Measurements from ENCODE around the gene CXCR5. TPM values are rescaled to one million over a fixed set of nuclear protein-coding genes. Genes with fewer than 3 reads are reported as not detected.

The CXCR5 gene
- total and polyA plus RNA-seq, 10 of the 15 experiments (the other 5 are each of a cell fraction or from before 2014, with no cell fraction given), result 0.03 to 0.63 (median 0.25) TPM

GRCh38 chr11:118910309-118911112 is 26.8 kb downstream of the CXCR5 start (continued):
- TF ChIP-seq ZBTB33 (IDR thresholded peaks at IDR 0.05) (no peak), SMAD5 (IDR thresholded peaks at IDR 0.05; ENCODE audit: low read depth) (no peak), BCL3 (IDR thresholded peaks at IDR 0.05; ENCODE audit: borderline replicate concordance, insufficient read depth, low read depth, low read length, poor library complexity, severe bottlenecking) (no peak)

GRCh38 chr11:118911113-118911879 is 27.6 kb downstream of the CXCR5 start:
- peaks cover 48% of the 10 kb centered on the region for H3K4me1 ChIP-seq (ENCODE audit: control insufficient read depth, insufficient read depth, low read length)
- H2AFZ ChIP-seq (ENCODE audit: control insufficient read depth, low read depth, low read length), result no peak overlapping the region
- ChIA-PET CTCF (interaction anchor here (0.6 to 13.2 kb wide), 8 partner anchors 16 to 222 kb away, joined by 3 to 330 read pairs (median 3); partner anchors contain the start of gene BCL9L), RAD21 (ENCODE audit: unreplicated experiment) (interaction anchor here (1.2 to 9.9 kb wide), 7 partner anchors 15 to 39 kb away, joined by 3 to 169 read pairs (median 8); partner anchors contain the start of genes BCL9L and CXCR5), SMC1A (ENCODE audit: uncharacterized antibody, unreplicated experiment) (interaction anchor here (0.6 to 10.3 kb wide), 2 partner anchors 17 to 24 kb away, joined by 3 to 185 read pairs; partner anchors contain the start of gene BCL9L), POLR2A (interaction anchor here (0.5 to 9.3 kb wide), 7 partner anchors 14 to 230 kb away, joined by 4 to 105 read pairs (median 6); partner anchors contain the start of genes BCL9L and HYOU1)
- H3K79me2 ChIP-seq (ENCODE audit: control insufficient read depth, insufficient read depth, low read length), result peaks cover 2% of the 10 kb centered on the region; the same call in 1 of the 2 replicates
- peak overlapping the region; percentile 28; the same call in 1 of the 2 replicates for H3K4me2 ChIP-seq (ENCODE audit: control insufficient read depth, insufficient read depth)
- H3K27me3 ChIP-seq (replicated peaks in 1 of 2; ENCODE audit: control insufficient read depth in 2 of 2, insufficient read depth in 2 of 2, low read length in 1 of 2), result no peaks in the 10 kb centered on the region
- no peak for DNase-seq (ENCODE audit: low read depth, low spot score)
- BruUV-seq (replicated peaks), result no TSS peak
- no peak overlapping the region for H3K9ac ChIP-seq (ENCODE audit: control insufficient read depth, insufficient read depth, low read length)
- in situ Hi-C loops (cut with MboI), result no loop called here
- H3K9me3 ChIP-seq (replicated peaks; ENCODE audit: control insufficient read depth, insufficient read depth, low read length), result no peaks in the 10 kb centered on the region
- H4K20me1 ChIP-seq (ENCODE audit: control insufficient read depth, insufficient read depth), result no peaks in the 10 kb centered on the region
- H3K36me3 ChIP-seq (ENCODE audit: control insufficient read depth in 2 of 2, insufficient read depth in 2 of 2, low read length in 1 of 2), result peaks cover 0 to 4% of the 10 kb centered on the region in 2 experiments; a peak in 1 of 4 replicates
- intact Hi-C loops (cut with micrococcal nuclease; ENCODE audit: unreplicated experiment), result no loop called here
- H3K27ac ChIP-seq (ENCODE audit: control insufficient read depth, insufficient read depth), result no peak overlapping the region
- no peak for FAIRE-seq
- WGBS (ENCODE audit: insufficient coverage, insufficient replicate concordance, low lambda C conversion rate, missing lambda C conversion rate), result 55% methylated on average over 16 of the region's 21 CpGs
- no peak overlapping the region for H3K4me3 ChIP-seq
- no peak for ATAC-seq
- TF ChIP-seq ZSCAN29 (IDR thresholded peaks at IDR 0.05), result no peak
- no peak for TF ChIP-seq TAF1 (IDR thresholded peaks at IDR 0.05; ENCODE audit: borderline replicate concordance, low read depth, low read length)
- no peak for TF ChIP-seq IRF3 (IDR thresholded peaks at IDR 0.05)
- no peak for TF ChIP-seq SIN3A (IDR thresholded peaks at IDR 0.05; ENCODE audit: low read depth, low read length)
- TF ChIP-seq ZBED1 (IDR thresholded peaks at IDR 0.05; ENCODE audit: borderline replicate concordance), result no peak
- TF ChIP-seq FOS (IDR thresholded peaks at IDR 0.05; ENCODE audit: borderline replicate concordance, extremely low read depth, insufficient read length), result no peak
- TF ChIP-seq TARDBP (IDR thresholded peaks at IDR 0.05; ENCODE audit: borderline replicate concordance), result no peak
- no peak for TF ChIP-seq SPI1 (IDR thresholded peaks at IDR 0.05; ENCODE audit: borderline replicate concordance, insufficient read depth, low read depth, low read length)
- TF ChIP-seq ZNF207 (IDR thresholded peaks at IDR 0.05; ENCODE audit: borderline replicate concordance), result no peak
